H9 (cell line): ENCODE measurements around the gene PPP2R3B. TPM values are rescaled to one million over a fixed set of nuclear protein-coding genes. Genes with fewer than 3 reads are reported as not detected.

Source experiments
- DNase-seq: peaks from one replicate; pipeline ENCODE4 v3.0.0-alpha.2; 2017
- H2AFZ ChIP-seq: one replicate; pipeline ENCODE4 v1.6.1; 2013; ENCODE audit warnings: mild to moderate bottlenecking, low read length, control low read depth, moderate library complexity
- H2AK5ac ChIP-seq: 2 replicates; pipeline ENCODE4 v1.6.1; 2013; ENCODE audit warnings: low read length, control low read depth, mixed read lengths; ENCODE audit not compliant: insufficient read length
- H2BK120ac ChIP-seq: one replicate; pipeline ENCODE4 v1.6.1; 2013; ENCODE audit warnings: low read depth, mild to moderate bottlenecking, low read length, control low read depth, inconsistent platforms; ENCODE audit not compliant: poor library complexity, severe bottlenecking
- H2BK12ac ChIP-seq: 2 replicates; pipeline ENCODE4 v1.6.1; 2013; ENCODE audit warnings: low read length, control low read depth, mixed read lengths, low read depth; ENCODE audit not compliant: insufficient read length
- H2BK15ac ChIP-seq: 2 replicates; pipeline ENCODE4 v1.6.1; 2013; ENCODE audit warnings: low read depth, low read length, control low read depth
- H2BK20ac ChIP-seq: one replicate; pipeline ENCODE4 v1.6.1; 2013; ENCODE audit warnings: low read depth, mild to moderate bottlenecking, low read length, control low read depth, inconsistent platforms; ENCODE audit not compliant: poor library complexity, severe bottlenecking
- H2BK5ac ChIP-seq: 2 replicates; pipeline ENCODE4 v1.6.1; 2013; ENCODE audit warnings: low read length, control low read depth, mixed read lengths; ENCODE audit not compliant: insufficient read length
- H3K14ac ChIP-seq: 2 replicates; pipeline ENCODE4 v1.6.1; 2013; ENCODE audit warnings: low read length, control low read depth; ENCODE audit not compliant: insufficient read depth
- H3K18ac ChIP-seq: 2 replicates; pipeline ENCODE4 v1.6.1; 2013; ENCODE audit warnings: low read depth, mild to moderate bottlenecking, mixed read lengths, low read length, control low read depth; ENCODE audit not compliant: insufficient read length
- H3K23ac ChIP-seq: 2 replicates; pipeline ENCODE4 v1.6.1; 2013; ENCODE audit warnings: low read length, control low read depth, mixed read lengths, low read depth; ENCODE audit not compliant: insufficient read length
- H3K23me2 ChIP-seq: 2 replicates; pipeline ENCODE4 v1.6.1; 2013; ENCODE audit warnings: low read depth, mild to moderate bottlenecking, mixed read lengths, low read length, control low read depth; ENCODE audit not compliant: insufficient read length, poor library complexity, severe bottlenecking
- H3K27ac ChIP-seq: 2 replicates; pipeline ENCODE4 v1.5.1; 2013; ENCODE audit warnings: low read length, control low read depth, mixed read lengths, low read depth; ENCODE audit not compliant: insufficient read length
- H3K27me3 ChIP-seq: 2 replicates; pipeline ENCODE4 v1.6.1; 2013; ENCODE audit warnings: low read length, control low read depth, inconsistent platforms; ENCODE audit not compliant: insufficient read depth
- H3K4ac ChIP-seq: 2 replicates; pipeline ENCODE4 v1.6.1; 2013; ENCODE audit warnings: low read depth, mild to moderate bottlenecking, control low read depth, inconsistent platforms, low read length, moderate library complexity
- H3K4me1 ChIP-seq: 2 replicates; pipeline ENCODE4 v1.6.1; 2013; ENCODE audit warnings: low read length, control low read depth, inconsistent platforms; ENCODE audit not compliant: insufficient read depth
- H3K4me2 ChIP-seq: 2 replicates; pipeline ENCODE4 v1.6.1; 2013; ENCODE audit warnings: low read length, control low read depth, mixed read lengths; ENCODE audit not compliant: insufficient read length, insufficient read depth
- H3K56ac ChIP-seq: 2 replicates; pipeline ENCODE4 v1.6.1; 2013; ENCODE audit warnings: low read depth, mild to moderate bottlenecking, mixed read lengths, low read length, control low read depth; ENCODE audit not compliant: insufficient read length
- H3K79me1 ChIP-seq: 2 replicates; pipeline ENCODE4 v1.6.1; 2013; ENCODE audit warnings: low read depth, mild to moderate bottlenecking, moderate library complexity, low read length, control low read depth, inconsistent platforms; ENCODE audit not compliant: insufficient read depth, poor library complexity, severe bottlenecking
- H3K79me2 ChIP-seq: 2 replicates; pipeline ENCODE4 v1.6.1; 2013; ENCODE audit warnings: low read length, control low read depth, inconsistent platforms; ENCODE audit not compliant: insufficient read depth
- H3K9ac ChIP-seq: 2 replicates; pipeline ENCODE4 v1.6.1; 2013; ENCODE audit warnings: low read length, control low read depth, mixed read lengths; ENCODE audit not compliant: insufficient read length; ENCODE audit errors: extremely low read depth
- H3K9me3 ChIP-seq: one replicate; pipeline ENCODE4 v1.6.1; 2013; ENCODE audit warnings: low read depth, low read length, inconsistent platforms; ENCODE audit not compliant: control insufficient read depth
- H3T11ph ChIP-seq: one replicate; pipeline ENCODE4 v1.6.1; 2013; ENCODE audit warnings: mild to moderate bottlenecking, low read length, control low read depth, inconsistent platforms
- H4K20me1 ChIP-seq: one replicate; pipeline ENCODE4 v1.6.1; 2013; ENCODE audit not compliant: control insufficient read depth, insufficient read length, insufficient read depth
- H4K5ac ChIP-seq: 2 replicates; pipeline ENCODE4 v1.6.1; 2013; ENCODE audit warnings: low read depth, mild to moderate bottlenecking, mixed read lengths, low read length, control low read depth; ENCODE audit not compliant: insufficient read length
- H4K8ac ChIP-seq: replicated peaks from 2 replicates; pipeline ENCODE4 v1.6.1; 2013; ENCODE audit warnings: low read length, control low read depth, mixed read lengths, low read depth; ENCODE audit not compliant: insufficient read length
- H4K91ac ChIP-seq: 2 replicates; pipeline ENCODE4 v1.6.1; 2013; ENCODE audit warnings: low read depth, mild to moderate bottlenecking, moderate library complexity, mixed read lengths, low read length, control low read depth; ENCODE audit not compliant: insufficient read length
- H3K27ac Mint-ChIP-seq, 3 experiments: 2 replicates in 2 of 3; 3 replicates in 1 of 3; pipeline ENCODE4 v1.8.0; 2020 to 2021; ENCODE audit warnings: mixed read lengths in 3 of 3, mild to moderate bottlenecking in 1 of 3, moderate library complexity in 1 of 3
- H3K27me3 Mint-ChIP-seq: 2 replicates; pipeline ENCODE4 v1.8.0; 2021; ENCODE audit warnings: low read depth, mild to moderate bottlenecking, moderate library complexity, mixed read lengths
- H3K36me3 Mint-ChIP-seq, 3 experiments: 2 replicates in 2 of 3; 3 replicates in 1 of 3; pipeline ENCODE4 v1.8.0; 2020 to 2021; ENCODE audit warnings: low read depth in 3 of 3, mixed read lengths in 3 of 3; ENCODE audit not compliant: insufficient read depth in 1 of 3
- H3K4me1 Mint-ChIP-seq, 2 experiments: 2 replicates each; pipeline ENCODE4 v1.8.0; 2020; ENCODE audit warnings: mixed read lengths in 2 of 2
- H3K4me3 Mint-ChIP-seq, 2 experiments: 2 replicates in 1 of 2; 3 replicates in 1 of 2; pipeline ENCODE4 v1.8.0; 2020 to 2021; ENCODE audit warnings: mild to moderate bottlenecking in 2 of 2, mixed read lengths in 2 of 2, moderate library complexity in 1 of 2
- H3K9me3 Mint-ChIP-seq, 2 experiments: 2 replicates in 1 of 2; 3 replicates in 1 of 2; pipeline ENCODE4 v1.8.0; 2020; ENCODE audit warnings: mild to moderate bottlenecking in 2 of 2, mixed read lengths in 2 of 2, moderate library complexity in 1 of 2
- CTCF ChIP-seq: fragments of 200-600 bp; sonication (generic); conservative IDR thresholded peaks from 3 replicates; pipeline ENCODE4 v1.8.0; 2021; ENCODE audit warnings: antibody characterized with exemption, mild to moderate bottlenecking
- WGBS: extraction: QIAGEN DNeasy Blood & Tissue Kit; methylation state at CpG from one replicate; pipeline ENCODE4 v1.1.7; 2013; ENCODE audit warnings: missing lambda C conversion rate, low lambda C conversion rate, mixed read lengths; ENCODE audit not compliant: insufficient read length; ENCODE audit errors: extremely low coverage; 5-methylcytosine and 5-hydroxymethylcytosine counted together
- total RNA-seq: library from RNA; stranded (reverse); gene quantifications from 2 replicates; pipeline ENCODE4 v1.2.1, GENCODE V29; 2021

PPP2R3B gene
- total RNA-seq, 1 experiment from 2014 or later = 72.1 TPM

- no peak overlapping the region for H4K91ac ChIP-seq
- no peak overlapping the region for H3K4ac ChIP-seq
- no peak overlapping the region for H3K4me2 ChIP-seq
- H2AFZ ChIP-seq = no peak overlapping the region
- no peak overlapping the region for H3K9ac ChIP-seq
- no CpG with 5 or more reads among the region's 8 CpGs for WGBS
- H2BK12ac ChIP-seq = no peak overlapping the region
- no peak overlapping the region for H3K27ac ChIP-seq
- H3K23me2 ChIP-seq = no peaks in the 10 kb centered on the region
- H2BK120ac ChIP-seq = no peak overlapping the region
- H3K14ac ChIP-seq = no peak overlapping the region
- no peak for TF ChIP-seq CTCF
- H3K79me2 ChIP-seq = no peaks in the 10 kb centered on the region
- no peak overlapping the region for H2AK5ac ChIP-seq
- no peak overlapping the region for H2BK15ac ChIP-seq
- Mint-ChIP-seq H3K36me3 (peaks cover 55 to 78% (median 67%) of the 10 kb centered on the region in 3 experiments), H3K9me3 (no peaks in the 10 kb centered on the region), H3K4me1 (no peaks in the 10 kb centered on the region), H3K4me3 (no peak overlapping the region), H3K27me3 (no peaks in the 10 kb centered on the region), H3K27ac (no peak overlapping the region)
- no peaks in the 10 kb centered on the region for H3K4me1 ChIP-seq
- H4K20me1 ChIP-seq = no peaks in the 10 kb centered on the region
- H3K79me1 ChIP-seq = no peaks in the 10 kb centered on the region
- H3K23ac ChIP-seq = no peak overlapping the region
- H3K18ac ChIP-seq = no peak overlapping the region
- no peak overlapping the region for H4K8ac ChIP-seq
- H2BK5ac ChIP-seq = no peak overlapping the region
- no peaks in the 10 kb centered on the region for H3K27me3 ChIP-seq
- no peak overlapping the region for H3T11ph ChIP-seq
- no peaks in the 10 kb centered on the region for H3K9me3 ChIP-seq
- H3K56ac ChIP-seq = no peak overlapping the region
- no peak overlapping the region for H4K5ac ChIP-seq
- no peak for DNase-seq
- no peak overlapping the region for H2BK20ac ChIP-seq
Observed at GRCh38 chrX:300334-300733, 86.4 kb downstream of the PPP2R3B start.
